Glutamatergic neuron (in vitro differentiated cells): ENCODE results near the gene GDPD1. TPM values are rescaled to one million over a fixed set of nuclear protein-coding genes. Genes with fewer than 3 reads are reported as not detected.

Experiments
- DNase-seq: peaks from one replicate; pipeline ENCODE4 v3.0.0; 2022
- H3K27ac Mint-ChIP-seq: one replicate; pipeline ENCODE4 v1.8.0; 2020; ENCODE audit warnings: mild to moderate bottlenecking, mixed read lengths, inconsistent platforms; ENCODE audit not compliant: unreplicated experiment
- H3K27me3 Mint-ChIP-seq: one replicate; pipeline ENCODE4 v1.8.0; 2020; ENCODE audit warnings: mild to moderate bottlenecking, moderate library complexity, mixed read lengths, inconsistent platforms; ENCODE audit not compliant: unreplicated experiment
- H3K36me3 Mint-ChIP-seq: one replicate; pipeline ENCODE4 v1.8.0; 2020; ENCODE audit warnings: mild to moderate bottlenecking, mixed read lengths, inconsistent platforms; ENCODE audit not compliant: unreplicated experiment
- H3K4me1 Mint-ChIP-seq: one replicate; pipeline ENCODE4 v1.8.0; 2020; ENCODE audit warnings: mild to moderate bottlenecking, low read depth, mixed read lengths, inconsistent platforms; ENCODE audit not compliant: unreplicated experiment
- H3K4me3 Mint-ChIP-seq: one replicate; pipeline ENCODE4 v1.8.0; 2020; ENCODE audit warnings: mild to moderate bottlenecking, mixed read lengths, inconsistent platforms; ENCODE audit not compliant: unreplicated experiment
- H3K9me3 Mint-ChIP-seq: one replicate; pipeline ENCODE4 v1.8.0; 2020; ENCODE audit warnings: mild to moderate bottlenecking, moderate library complexity, mixed read lengths, inconsistent platforms; ENCODE audit not compliant: unreplicated experiment
- CTCF ChIP-seq: fragments of 200-600 bp; sonication (generic); IDR thresholded peaks from one replicate; pipeline ENCODE4 v1.5.0; 2021; ENCODE audit not compliant: partially characterized antibody, unreplicated experiment
- total RNA-seq: library from RNA; stranded (reverse); fragmentation: NEBNext Ultra II Directional; extraction: Animal tissue kit (Norgen Biotek cat#: 25700); gene quantifications from one replicate; pipeline ENCODE4 v1.2.1, GENCODE V29; 2021; ENCODE audit not compliant: unreplicated experiment

The GDPD1 gene
- total RNA-seq, 1 donor from 2014 or later, result 34.3 TPM

- H3K36me3 Mint-ChIP-seq, result no peaks in the 10 kb centered on the region
- H3K27me3 Mint-ChIP-seq, result no peaks in the 10 kb centered on the region
- DNase-seq, result no peak
- no peak for TF ChIP-seq CTCF
- H3K9me3 Mint-ChIP-seq, result no peaks in the 10 kb centered on the region
- no peak overlapping the region for H3K4me3 Mint-ChIP-seq
- no peak overlapping the region for H3K27ac Mint-ChIP-seq
- no peaks in the 10 kb centered on the region for H3K4me1 Mint-ChIP-seq
These were observed 36.8 kb downstream of the GDPD1 start for GRCh38 chr17:59257101-59257500.

GRCh38 chr17:59260722-59261121 is 40.4 kb downstream of the GDPD1 start:
- Mint-ChIP-seq H3K27me3 (no peaks in the 10 kb centered on the region), H3K4me1 (no peaks in the 10 kb centered on the region), H3K27ac (no peak overlapping the region), H3K9me3 (no peaks in the 10 kb centered on the region), H3K4me3 (no peak overlapping the region), H3K36me3 (no peaks in the 10 kb centered on the region)
- TF ChIP-seq CTCF, result no peak
- no peak for DNase-seq

GRCh38 chr17:59266745-59267144 is 46.4 kb downstream of the GDPD1 start:
- no peak for TF ChIP-seq CTCF
- Mint-ChIP-seq H3K4me3 (no peak overlapping the region), H3K9me3 (no peaks in the 10 kb centered on the region), H3K27ac (no peak overlapping the region), H3K36me3 (no peaks in the 10 kb centered on the region), H3K27me3 (no peaks in the 10 kb centered on the region), H3K4me1 (no peaks in the 10 kb centered on the region)
- no peak for DNase-seq

GRCh38 chr17:59267776-59268175 is 47.5 kb downstream of the GDPD1 start:
- H3K27ac Mint-ChIP-seq, result no peak overlapping the region
- no peak overlapping the region for H3K4me3 Mint-ChIP-seq
- H3K9me3 Mint-ChIP-seq, result no peaks in the 10 kb centered on the region
- no peak for TF ChIP-seq CTCF
- no peaks in the 10 kb centered on the region for H3K4me1 Mint-ChIP-seq
- no peak for DNase-seq
- no peaks in the 10 kb centered on the region for H3K27me3 Mint-ChIP-seq
- no peaks in the 10 kb centered on the region for H3K36me3 Mint-ChIP-seq

GRCh38 chr17:59275618-59276017 is 55.3 kb downstream of the GDPD1 start:
- Mint-ChIP-seq H3K4me1 (no peaks in the 10 kb centered on the region), H3K9me3 (no peaks in the 10 kb centered on the region), H3K27me3 (no peaks in the 10 kb centered on the region), H3K4me3 (no peak overlapping the region), H3K27ac (no peak overlapping the region), H3K36me3 (no peaks in the 10 kb centered on the region)
- no peak for TF ChIP-seq CTCF
- no peak for DNase-seq
